Measurements from ENCODE around the gene SLC39A7.

Gene SLC39A7

GRCh38 chr6:33200219-33201146, at the start of gene SLC39A7, which contains the start of gene RXRB:
Gene SLC39A7, plus strand, starts transcription at chr6:33200867. Its CDS starts 379 bp downstream, at chr6:33201246.
Gene RXRB, minus strand, starts transcription at chr6:33200665. Its CDS starts 189 bp downstream, at chr6:33200476.
- peak; percentile 98 for DNase-seq (ENCODE audit: low spot score)

DNA sequence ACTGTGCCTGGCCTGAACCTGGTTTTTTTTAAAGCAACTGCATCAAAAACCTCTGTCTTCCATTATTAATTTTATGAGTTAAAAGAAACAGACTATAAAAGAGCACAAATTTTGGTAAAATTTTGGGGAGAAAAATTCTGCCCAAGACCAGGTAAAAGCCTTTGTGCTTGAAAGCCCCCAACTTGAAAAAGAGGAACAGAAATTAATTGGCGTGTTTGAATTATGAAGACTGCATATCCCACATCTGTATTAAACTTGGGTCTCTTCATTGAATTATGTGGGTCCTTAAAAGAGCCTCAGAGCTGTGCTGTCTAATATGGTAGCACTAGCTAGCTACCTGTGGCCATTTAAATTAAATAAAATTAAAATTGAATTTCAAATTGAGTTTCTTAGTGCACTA, 49.6 kb upstream of the SLC39A7 start:
- no peak for DNase-seq (ENCODE audit: low spot score)

- DNase-seq (ENCODE audit: low spot score) = no peak
Observed at GRCh38 chr6:33154349-33154748, 46.3 kb upstream of the SLC39A7 start.

DNA sequence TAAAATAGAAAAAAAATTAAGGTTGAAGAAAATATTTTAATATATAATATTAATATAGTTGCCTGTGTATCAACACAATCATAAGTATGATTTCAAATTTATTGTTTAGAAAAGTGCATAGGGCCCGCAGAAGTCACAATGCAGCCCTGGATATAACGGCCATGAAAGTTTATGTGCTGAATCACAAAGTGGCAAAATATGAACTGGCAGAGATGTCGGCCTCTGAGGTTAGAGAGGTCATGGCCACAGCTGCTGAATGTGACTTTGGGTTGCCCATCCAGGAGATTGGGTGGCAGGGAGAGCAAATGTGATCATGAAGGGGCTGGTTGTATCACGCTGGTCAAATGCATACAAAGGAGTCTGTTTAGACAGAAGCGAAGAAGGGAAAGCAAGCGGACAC, 44.1 kb upstream of the SLC39A7 start:
- no peak for DNase-seq (ENCODE audit: low spot score)

- DNase-seq (ENCODE audit: low spot score) = no peak
Observed at GRCh38 chr6:33156964-33157363, 43.7 kb upstream of the SLC39A7 start.

- DNase-seq (ENCODE audit: low spot score) = no peak
Observed at GRCh38 chr6:33160096-33160495, 40.6 kb upstream of the SLC39A7 start.

- DNase-seq (ENCODE audit: low spot score) = no peak
Observed at GRCh38 chr6:33160728-33161344, 39.8 kb upstream of the SLC39A7 start.

DNA sequence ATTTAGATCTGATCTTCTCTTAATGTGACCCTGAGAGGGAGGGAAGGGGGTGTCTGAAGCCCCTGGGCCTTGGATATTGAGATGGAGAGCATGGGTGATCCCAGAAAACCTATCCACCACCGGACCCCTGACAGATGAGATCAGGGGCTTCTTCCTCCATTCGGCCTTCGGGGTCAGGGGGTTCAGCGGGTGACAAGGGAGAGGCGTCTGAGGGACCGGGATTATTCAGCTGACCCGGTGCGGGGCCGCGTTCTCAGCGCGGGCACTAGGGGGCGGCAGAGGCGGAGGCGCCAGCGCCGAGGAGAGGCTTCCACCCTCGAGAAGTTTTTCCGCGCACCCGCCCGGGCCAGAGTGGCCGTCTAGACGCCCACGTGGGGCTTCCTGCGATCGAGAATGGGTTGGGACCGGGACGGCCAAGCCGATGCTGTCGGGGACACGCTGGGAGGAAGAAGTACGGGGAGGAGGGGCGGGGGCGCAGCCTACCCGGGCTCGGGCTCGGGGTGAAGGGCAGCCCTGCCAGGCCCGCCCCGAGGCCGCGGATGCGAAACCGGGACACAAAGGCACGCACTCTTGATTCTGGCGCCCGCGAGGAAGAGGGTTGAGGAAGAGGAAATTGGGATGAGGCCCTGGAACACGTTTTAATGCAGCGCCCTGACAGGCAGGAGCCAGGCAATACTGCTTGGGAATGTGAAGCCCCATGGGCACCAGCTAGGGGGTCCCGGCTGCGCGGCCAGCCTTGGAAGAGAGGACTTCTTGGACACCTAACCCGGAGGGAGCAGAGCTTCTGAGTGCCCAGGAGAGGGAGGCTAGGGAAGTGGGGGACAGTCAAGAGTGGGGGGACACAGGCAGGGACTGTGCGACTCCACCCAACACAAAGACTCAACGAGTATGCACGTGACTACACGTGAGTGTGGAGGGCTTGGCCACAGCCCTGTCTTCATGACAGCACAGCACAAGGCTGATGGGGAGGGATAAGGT, 39.0 kb upstream of the SLC39A7 start:
- peak; percentile 90 for DNase-seq (ENCODE audit: low spot score)

DNA sequence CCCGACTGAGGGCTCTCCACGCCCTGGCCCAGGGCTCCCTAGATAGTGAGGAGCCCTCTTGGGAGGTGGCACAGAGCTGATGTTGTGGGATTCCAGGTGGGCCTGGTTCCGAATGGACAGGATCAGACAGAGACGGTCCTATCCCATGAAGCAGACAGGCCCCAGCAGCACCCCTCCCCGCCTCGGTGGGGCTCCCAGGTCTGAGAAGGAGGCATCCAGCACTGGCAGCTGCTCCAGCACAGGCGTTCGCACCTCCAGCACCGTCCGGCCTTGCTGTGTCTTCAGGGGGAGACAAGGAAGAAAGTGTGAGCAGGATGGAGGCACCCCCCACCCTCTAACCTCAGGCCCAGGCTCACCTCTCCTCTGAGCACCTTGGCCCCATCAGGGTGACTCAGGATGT, 37.1 kb upstream of the SLC39A7 start:
- DNase-seq (ENCODE audit: low spot score) = no peak

- no peak for DNase-seq (ENCODE audit: low spot score)
Observed at GRCh38 chr6:33164176-33164575, 36.5 kb upstream of the SLC39A7 start.

- DNase-seq (ENCODE audit: low spot score) = no peak
Observed at GRCh38 chr6:33164665-33165373, 35.8 kb upstream of the SLC39A7 start.

GRCh38 chr6:33165581-33166258, 34.9 kb upstream of the SLC39A7 start:
- no peak for DNase-seq (ENCODE audit: low spot score)

DNA sequence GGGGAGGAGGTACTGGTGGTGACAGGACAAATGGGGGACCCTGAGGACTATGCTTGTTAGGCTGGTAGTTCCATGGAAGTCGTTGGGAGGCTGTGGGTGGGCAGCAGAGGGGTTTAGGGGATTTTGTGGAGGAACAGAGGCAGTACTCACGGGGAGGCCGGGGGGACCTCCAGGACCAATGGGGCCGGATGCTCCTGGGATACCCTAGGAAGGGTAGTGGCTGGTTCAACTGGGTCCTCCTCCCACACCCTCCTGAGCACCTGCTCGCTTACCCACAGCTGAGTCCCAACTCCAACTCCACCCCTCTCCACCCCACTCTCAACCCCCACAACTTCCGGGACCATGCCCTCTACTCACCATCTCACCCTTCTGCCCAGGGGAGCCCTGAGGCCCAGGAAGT, 34.3 kb upstream of the SLC39A7 start:
- no peak for DNase-seq (ENCODE audit: low spot score)

GRCh38 chr6:33166811-33167210, 33.9 kb upstream of the SLC39A7 start:
- DNase-seq (ENCODE audit: low spot score) = no peak

GRCh38 chr6:33167374-33168283, 33.0 kb upstream of the SLC39A7 start:
- DNase-seq (ENCODE audit: low spot score) = no peak

GRCh38 chr6:33168284-33168601, 32.4 kb upstream of the SLC39A7 start:
- no peak for DNase-seq (ENCODE audit: low spot score)

- no peak for DNase-seq (ENCODE audit: low spot score)
Observed at GRCh38 chr6:33168639-33169038, 32.0 kb upstream of the SLC39A7 start.

- DNase-seq (ENCODE audit: low spot score) = no peak
Observed at GRCh38 chr6:33169291-33170175, 31.1 kb upstream of the SLC39A7 start.
